ENCODE data around the gene SRMS. TPM values are rescaled to one million over a fixed set of nuclear protein-coding genes. Genes with fewer than 3 reads are reported as not detected.
"Not testable (repeated sequence)": the region's sequence is repeated elsewhere in the genome, so short reads cannot be mapped to it uniquely, and the experiment has no call there.

Gene SRMS
- total RNA-seq, 2 experiments from 2014 or later = not detected

DNA sequence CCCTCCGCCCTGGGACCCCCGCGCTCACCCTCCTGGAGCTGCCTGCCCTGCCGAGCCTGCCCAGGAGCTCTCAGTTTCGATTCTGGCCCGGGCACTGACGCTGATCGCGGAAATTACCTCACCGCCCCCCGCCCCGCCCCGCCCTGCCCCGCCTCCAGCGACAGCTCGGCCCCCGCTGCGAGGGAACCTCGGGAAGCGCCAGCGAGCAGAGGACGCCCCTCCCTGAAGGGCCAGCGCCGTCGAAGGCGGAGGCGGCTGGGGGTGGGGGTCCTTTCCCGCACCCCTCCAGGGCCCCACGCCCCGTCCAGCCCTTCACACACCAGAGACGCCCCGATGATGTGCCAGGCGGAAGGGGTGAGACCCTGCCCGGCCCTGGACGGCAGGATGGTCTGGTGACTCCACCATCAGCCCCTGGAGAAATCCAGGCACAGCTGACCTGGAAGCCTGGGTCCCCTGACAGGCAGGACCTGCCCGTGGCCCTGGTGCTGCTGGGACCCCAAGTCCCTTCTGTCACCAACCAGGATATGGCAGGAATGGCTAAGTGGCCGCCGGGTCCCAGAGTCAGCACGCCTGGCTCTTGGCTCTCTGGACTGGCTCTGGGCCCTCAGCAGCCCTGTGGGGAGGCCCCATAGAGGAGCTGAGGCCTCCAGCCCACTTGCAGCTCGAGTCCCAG is 26.7 kb upstream of the SRMS start, which contains the start of gene HELZ2:
Gene HELZ2 (minus strand): TSS at position 84 of the 673 bp plus-strand sequence. CDS start 1,854 bp downstream, outside the sequence.
- Mint-ChIP-seq H3K4me1 (peaks cover 13% of the 10 kb centered on the region), H3K4me3 (peak within 1 kb of the TSS; percentile 83), H3K9me3 (no peaks in the 10 kb centered on the region), H3K27ac (peak within 1 kb of the TSS; percentile 81), H3K27me3 (peaks cover 25% of the 10 kb centered on the region), H3K36me3 (ENCODE audit: low read depth) (peaks cover 1% of the 10 kb centered on the region)
- ChIA-PET CTCF (interaction anchor here (0.8 to 1.4 kb wide), 4 partner anchors 21 to 291 kb away, joined by 3 to 6 read pairs (median 4); partner anchors contain the start of genes PTK6 and TPD52L2), POLR2A (interaction anchor here (0.6 to 2.6 kb wide), 15 partner anchors 9 to 291 kb away, joined by 3 to 14 read pairs (median 5); partner anchors contain the start of genes PPDPF, PTK6, RTEL1 and TPD52L2)
- peak; percentile 86 for DNase-seq

DNA sequence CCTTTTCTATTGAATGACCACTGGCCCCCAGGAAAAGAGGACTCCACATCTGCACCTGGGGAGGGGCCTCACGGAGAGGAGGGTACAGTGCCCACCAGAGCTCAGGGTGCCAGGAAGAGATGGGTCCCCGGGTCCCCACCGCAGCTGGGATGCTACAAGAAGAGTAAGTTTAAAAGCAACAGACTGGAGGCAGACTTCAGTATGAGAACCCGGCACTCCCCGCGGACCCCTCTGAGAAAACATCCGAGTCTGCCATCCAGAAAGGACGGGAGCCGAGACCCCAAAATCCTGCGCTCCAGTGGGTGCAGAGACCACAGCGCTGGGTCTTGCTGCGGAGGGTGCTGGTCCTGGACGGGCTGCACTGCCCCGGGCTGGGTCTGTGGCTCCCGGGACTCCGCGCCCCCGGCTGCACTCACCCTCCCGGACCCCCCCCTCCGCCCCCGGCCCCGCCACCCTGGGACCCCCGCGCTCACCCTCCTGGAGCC is 26.1 kb upstream of the SRMS start:
- peaks cover 19% of the 10 kb centered on the region for H3K4me1 Mint-ChIP-seq
- CTCF ChIA-PET = interaction anchor here (0.7 to 1.4 kb wide), 6 partner anchors 9 to 484 kb away, joined by 3 to 6 read pairs (median 4); partner anchors contain the start of genes PTK6 and TPD52L2
- peak overlapping the region; percentile 81 for H3K27ac Mint-ChIP-seq
- POLR2A ChIA-PET = interaction anchor here (0.6 to 2.6 kb wide), 15 partner anchors 8 to 503 kb away, joined by 3 to 14 read pairs (median 5); partner anchors contain the start of genes PPDPF, PTK6 and RTEL1
- DNase-seq = no peak
- peaks cover 6% of the 10 kb centered on the region for H3K36me3 Mint-ChIP-seq (ENCODE audit: low read depth)
- peak overlapping the region; percentile 83 for H3K4me3 Mint-ChIP-seq
- H3K9me3 Mint-ChIP-seq = no peaks in the 10 kb centered on the region
- H3K27me3 Mint-ChIP-seq = peaks cover 23% of the 10 kb centered on the region

DNA sequence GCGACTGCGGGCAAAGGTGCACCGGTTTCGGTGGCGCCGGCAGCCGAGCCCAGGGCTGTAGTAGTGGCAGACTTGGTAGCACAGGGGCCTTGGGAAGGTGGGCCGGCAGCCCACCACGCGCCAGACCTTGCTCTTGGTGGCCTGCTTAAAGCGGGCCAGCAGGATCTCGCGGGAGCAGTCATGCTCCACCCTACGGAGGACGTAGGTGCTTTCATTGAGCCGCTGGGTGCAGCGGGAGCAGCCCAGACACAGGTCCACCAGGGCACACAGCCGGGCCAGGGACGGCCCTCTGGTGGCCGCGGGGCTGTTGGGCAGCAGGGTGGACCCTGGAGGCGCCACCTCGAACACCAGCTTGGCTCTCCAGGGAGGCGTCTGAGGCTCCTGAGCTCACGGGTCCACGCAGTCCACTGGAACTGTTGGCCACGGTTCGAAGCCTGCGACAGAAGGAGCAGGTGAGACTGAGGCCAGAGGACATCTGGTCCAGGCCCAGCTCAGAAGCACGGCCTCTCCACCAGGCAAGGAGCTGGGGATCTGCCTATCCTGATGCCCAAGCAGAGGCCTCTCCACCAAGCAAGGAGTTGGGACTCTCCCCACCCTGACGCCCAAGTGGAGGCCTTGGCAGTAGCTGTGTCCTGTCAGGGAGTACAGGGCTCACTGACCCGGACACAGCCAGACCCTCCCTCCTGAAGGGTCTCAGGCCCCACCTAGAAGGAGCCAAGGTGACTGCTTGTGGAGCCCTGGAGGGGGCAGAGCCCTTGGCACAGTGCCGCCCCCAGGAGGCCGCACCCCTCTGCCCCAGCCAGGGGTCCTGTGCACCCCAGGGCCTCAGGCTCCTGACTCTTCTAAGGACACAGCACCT is 25.5 kb upstream of the SRMS start:
- DNase-seq = no peak
- ChIA-PET CTCF (interaction anchor here (0.7 to 1.4 kb wide), 4 partner anchors 9 to 484 kb away, joined by 3 to 6 read pairs (median 3); no protein-coding TSS in a partner anchor), POLR2A (interaction anchor here (1.0 to 2.6 kb wide), 13 partner anchors 9 to 503 kb away, joined by 3 to 14 read pairs (median 6); partner anchors contain the start of genes PPDPF, PTK6 and RTEL1)
- Mint-ChIP-seq H3K4me3 (peak overlapping the region; percentile 83), H3K27me3 (peaks cover 21% of the 10 kb centered on the region), H3K27ac (peak overlapping the region; percentile 76), H3K36me3 (ENCODE audit: low read depth) (peaks cover 11% of the 10 kb centered on the region), H3K9me3 (no peaks in the 10 kb centered on the region), H3K4me1 (peaks cover 25% of the 10 kb centered on the region)

GRCh38 chr20:63572071-63572787 is 24.7 kb upstream of the SRMS start:
- Mint-ChIP-seq H3K4me1 (peaks cover 33% of the 10 kb centered on the region), H3K36me3 (ENCODE audit: low read depth) (peaks cover 19% of the 10 kb centered on the region), H3K27ac (no peak overlapping the region), H3K27me3 (peaks cover 15% of the 10 kb centered on the region), H3K4me3 (no peak overlapping the region), H3K9me3 (no peaks in the 10 kb centered on the region)
- ChIA-PET CTCF (interaction anchor here (1.2 kb wide), 1 partner anchor 10 kb away, joined by 3 read pairs; no protein-coding TSS in a partner anchor), POLR2A (interaction anchor here (0.7 to 2.6 kb wide), 6 partner anchors 9 to 70 kb away, joined by 3 to 14 read pairs (median 6); partner anchors contain the start of gene PTK6)
- DNase-seq = no peak

GRCh38 chr20:63571087-63571478 is 23.5 kb upstream of the SRMS start:
- H3K27me3 Mint-ChIP-seq, CTCF ChIA-PET, DNase-seq, H3K27ac Mint-ChIP-seq, H3K9me3 Mint-ChIP-seq, H3K4me3 Mint-ChIP-seq: not testable (repeated sequence)
- peaks cover 23% of the 10 kb centered on the region for H3K36me3 Mint-ChIP-seq (ENCODE audit: low read depth)
- POLR2A ChIA-PET = interaction anchor here (1.4 kb wide), 2 partner anchors 10 to 50 kb away, joined by 3 to 4 read pairs; partner anchors contain the start of gene PPDPF
- H3K4me1 Mint-ChIP-seq = peaks cover 36% of the 10 kb centered on the region

DNA sequence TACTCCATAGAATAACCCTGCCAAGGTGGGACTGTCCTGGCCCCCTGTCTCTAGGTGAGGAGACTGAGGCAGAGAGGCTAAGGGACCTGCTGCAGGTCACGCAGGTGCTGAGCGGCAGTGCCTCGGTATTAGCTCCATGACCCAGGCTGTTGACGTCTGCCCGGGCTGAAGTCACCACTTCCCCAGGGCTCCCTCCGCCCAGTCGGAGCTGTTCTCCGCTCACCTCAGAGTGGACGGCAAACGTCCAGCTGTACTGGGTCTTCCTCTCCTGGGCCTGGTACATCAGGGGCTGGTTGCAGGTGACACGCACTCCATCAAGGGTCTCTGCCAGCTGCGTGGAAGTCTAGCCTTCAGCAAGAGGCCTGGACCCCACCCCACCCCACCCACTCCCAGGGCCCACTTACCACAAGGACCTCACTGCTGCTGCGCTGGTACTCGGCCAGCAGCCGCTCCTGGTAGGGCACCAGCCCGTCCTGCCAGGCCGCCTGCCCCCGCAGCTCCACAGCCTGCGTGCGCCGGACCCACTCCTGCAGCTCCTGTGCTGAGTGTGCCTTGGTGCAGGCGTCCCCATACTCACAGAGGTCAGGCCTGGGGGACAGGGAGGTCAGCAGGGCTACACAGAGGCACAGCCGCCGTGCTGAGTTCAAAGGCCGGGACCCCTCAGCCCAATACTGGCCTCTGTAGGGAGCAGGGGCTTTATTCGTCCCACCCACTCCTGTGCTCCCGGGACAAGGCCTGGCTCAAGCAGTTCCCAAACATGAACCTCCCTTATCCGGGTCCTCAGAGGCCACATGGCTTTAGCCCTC is 22.9 kb upstream of the SRMS start:
- Mint-ChIP-seq H3K4me1 (peaks cover 35% of the 10 kb centered on the region), H3K27me3 (peaks cover 5% of the 10 kb centered on the region), H3K27ac (no peak overlapping the region), H3K36me3 (ENCODE audit: low read depth) (peaks cover 28% of the 10 kb centered on the region), H3K9me3 (no peaks in the 10 kb centered on the region), H3K4me3 (no peak overlapping the region)
- DNase-seq = no peak
- ChIA-PET POLR2A (interaction anchor here (1.4 kb wide), 2 partner anchors 10 to 50 kb away, joined by 3 to 4 read pairs; partner anchors contain the start of gene PPDPF), CTCF (no interaction called here)

GRCh38 chr20:63568986-63569949 is 21.7 kb upstream of the SRMS start:
- peak; percentile 33 for DNase-seq
- Mint-ChIP-seq H3K27ac (no peak overlapping the region), H3K36me3 (ENCODE audit: low read depth) (peaks cover 33% of the 10 kb centered on the region), H3K4me3 (peak overlapping the region; percentile 7), H3K27me3 (no peaks in the 10 kb centered on the region), H3K4me1 (peaks cover 32% of the 10 kb centered on the region), H3K9me3 (no peaks in the 10 kb centered on the region)
- POLR2A ChIA-PET = interaction anchor here (1.0 to 2.7 kb wide), 9 partner anchors 17 to 129 kb away, joined by 3 to 19 read pairs (median 5); partner anchors contain the start of gene PPDPF
- CTCF ChIA-PET = interaction anchor here (2.2 to 2.4 kb wide), 2 partner anchors 32 to 72 kb away, joined by 8 to 10 read pairs; partner anchors contain the start of gene PTK6

DNA sequence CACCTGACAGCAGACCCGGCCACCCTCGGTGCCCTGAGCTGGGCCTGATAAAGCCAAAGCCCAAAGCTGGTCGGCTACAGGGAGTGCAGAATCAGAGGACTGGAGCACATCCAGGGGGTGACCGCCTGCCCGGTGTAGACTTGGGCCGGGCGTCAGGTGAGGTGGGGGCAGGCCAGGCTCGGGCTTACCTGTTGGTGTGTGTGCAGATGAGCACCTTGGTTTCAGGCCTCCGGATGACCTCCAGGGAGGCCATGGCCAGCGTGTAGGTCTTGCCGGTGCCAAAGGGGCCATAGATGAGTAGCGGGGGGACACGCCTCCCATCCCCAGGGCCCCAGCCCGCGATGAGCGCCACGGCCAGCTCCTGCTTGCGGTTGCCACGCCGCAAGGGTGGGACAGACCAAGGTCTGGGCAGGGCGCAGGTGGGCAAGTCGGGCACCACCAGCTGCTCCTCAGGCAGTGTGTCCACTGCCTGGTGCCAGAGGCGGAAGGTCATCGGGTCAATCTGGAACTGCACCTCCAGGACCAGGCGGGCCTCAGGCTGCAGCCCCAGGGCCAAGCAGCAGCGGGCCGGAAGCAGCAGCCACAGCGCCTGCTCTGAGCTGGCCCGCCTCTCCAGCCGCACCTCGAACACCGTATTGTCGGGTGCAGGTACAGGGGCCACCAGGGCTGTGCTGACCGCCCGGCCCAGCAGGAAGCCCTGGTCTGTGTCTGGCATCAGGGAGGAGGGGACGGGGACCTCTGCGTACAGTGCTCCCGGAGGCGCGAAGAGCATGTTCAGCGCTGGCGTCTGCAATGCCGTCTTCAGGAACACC is 20.8 kb upstream of the SRMS start:
- Mint-ChIP-seq H3K4me1 (peaks cover 32% of the 10 kb centered on the region), H3K9me3 (no peaks in the 10 kb centered on the region), H3K27me3 (no peaks in the 10 kb centered on the region), H3K27ac (peak overlapping the region; percentile 73), H3K4me3 (peak overlapping the region; percentile 63), H3K36me3 (ENCODE audit: low read depth) (peaks cover 37% of the 10 kb centered on the region)
- DNase-seq = peak; percentile 47
- ChIA-PET CTCF (interaction anchor here (2.2 to 2.4 kb wide), 2 partner anchors 31 to 73 kb away, joined by 8 to 10 read pairs; partner anchors contain the start of gene PTK6), POLR2A (interaction anchor here (0.6 to 2.8 kb wide), 15 partner anchors 16 to 470 kb away, joined by 3 to 19 read pairs (median 5); partner anchors contain the start of genes DNAJC5, GMEB2, PPDPF and PTK6)

DNA sequence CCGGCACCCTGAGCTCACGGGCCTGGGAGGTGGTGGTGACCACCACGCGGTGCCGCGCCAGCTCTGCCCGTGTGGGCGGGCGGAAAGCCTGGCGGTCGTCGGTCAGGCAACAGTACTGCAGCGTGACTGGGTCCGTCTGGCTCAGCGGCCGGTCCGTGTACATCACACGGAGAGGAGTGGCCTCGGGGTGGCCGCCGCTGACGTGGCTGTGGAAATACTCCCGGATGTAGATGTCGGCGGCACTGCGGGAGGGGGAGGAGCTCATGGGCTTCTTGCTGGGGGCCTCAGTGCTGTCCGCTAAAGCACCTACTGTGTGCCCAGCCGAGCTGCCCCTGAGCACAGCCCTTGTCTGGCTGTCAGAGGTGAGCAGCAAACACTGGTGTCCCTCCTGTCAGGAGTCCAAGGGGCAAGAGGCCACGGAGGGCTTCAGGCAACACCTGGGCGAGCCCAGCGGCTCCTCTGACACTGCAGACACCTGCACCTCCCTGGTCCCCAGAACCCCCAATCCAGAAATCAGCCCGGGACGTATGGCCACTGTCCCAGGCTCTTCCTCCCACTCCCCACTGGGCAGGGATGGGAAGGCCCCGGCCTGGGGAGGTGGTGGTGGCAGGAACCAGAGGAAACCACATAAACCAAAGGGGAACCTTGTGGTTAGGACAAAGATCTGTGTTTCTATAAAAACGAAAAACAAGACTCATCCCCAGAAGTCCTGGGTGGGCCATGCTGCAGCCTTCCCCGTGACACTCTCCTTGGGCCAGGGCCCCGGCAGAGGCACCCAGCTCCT is 20.0 kb upstream of the SRMS start:
- DNase-seq = peak; percentile 76
- peaks cover 32% of the 10 kb centered on the region for H3K4me1 Mint-ChIP-seq
- H3K36me3 Mint-ChIP-seq (ENCODE audit: low read depth) = peaks cover 37% of the 10 kb centered on the region
- H3K4me3 Mint-ChIP-seq = peak overlapping the region; percentile 63
- ChIA-PET CTCF (interaction anchor here (2.2 to 2.4 kb wide), 2 partner anchors 30 to 74 kb away, joined by 8 to 10 read pairs; partner anchors contain the start of gene PTK6), POLR2A (interaction anchor here (0.7 to 2.8 kb wide), 18 partner anchors 13 to 471 kb away, joined by 3 to 19 read pairs (median 4); partner anchors contain the start of genes DNAJC5, GMEB2, PPDPF and PTK6)
- peak overlapping the region; percentile 73 for H3K27ac Mint-ChIP-seq
- H3K27me3 Mint-ChIP-seq = no peaks in the 10 kb centered on the region
- H3K9me3 Mint-ChIP-seq = no peaks in the 10 kb centered on the region

Data from activated CD4-positive, alpha-beta memory T cell treated with anti-CD3 and anti-CD28 coated beads, Interleukin-2, amount 10 ng/mL, durations not matched to agents 7 days and 5 days (primary cell).